B cell (primary cell): ENCODE results near the gene PHACTR3. TPM values are rescaled to one million over a fixed set of nuclear protein-coding genes. Genes with fewer than 3 reads are reported as not detected.

Experiments
- ATAC-seq: fragments of 200-7000 bp; cut with Tn5 transposase; one replicate; pipeline ENCODE4 v1.10.0; 2021; ENCODE audit warnings: low read depth, mild to moderate bottlenecking, moderate number of reproducible peaks, moderate library complexity
- CTCF ChIA-PET: fragments of 350-600 bp; sonication (Branson Sonifier 250); formaldehyde crosslinking; loops from one replicate; lab custom pipeline; 2021; ENCODE audit warnings: antibody characterized with exemption, inconsistent platforms; lab: Charles Lee
- POLR2A ChIA-PET: fragments of 350-600 bp; sonication (Branson Sonifier 250); formaldehyde crosslinking; loops from one replicate; lab custom pipeline; 2021; ENCODE audit warnings: antibody characterized with exemption; lab: Charles Lee
- DNase-seq: peaks from one replicate; pipeline ENCODE4 v3.0.0; 2013
- H2AFZ ChIP-seq: 2 replicates; pipeline ENCODE4 v1.6.1; 2012; ENCODE audit warnings: mild to moderate bottlenecking, low read depth, low read length; ENCODE audit not compliant: insufficient read depth, poor library complexity, severe bottlenecking
- H3K27ac ChIP-seq, 2 donors: 1 replicate in 1 of 2; 2 replicates in 1 of 2; pipeline ENCODE4 v1.5.1; 2012 to 2013; ENCODE audit warnings: low read length in 2 of 2, mild to moderate bottlenecking in 2 of 2, moderate library complexity in 1 of 2
- H3K27me3 ChIP-seq, 4 experiments: fragments of 200-600 bp in 1 of 4; sonication (generic) in 1 of 4; replicated peaks in 1 of 4; 1 replicate in 2 of 4; 2 replicates in 2 of 4; pipeline versions ENCODE4 v1.6.1 to v1.7.0; 2013 to 2016; ENCODE audit warnings: low read length in 3 of 4, mild to moderate bottlenecking in 2 of 4, mixed read lengths in 1 of 4, moderate library complexity in 1 of 4; ENCODE audit not compliant: insufficient read depth in 4 of 4, control insufficient read depth in 3 of 4; ENCODE audit errors: control extremely low read depth in 1 of 4
- H3K36me3 ChIP-seq, 2 experiments: replicated peaks in 1 of 2; 1 replicate in 1 of 2; 2 replicates in 1 of 2; pipeline versions ENCODE4 v1.6.1 to v1.7.1; 2013; ENCODE audit warnings: low read length in 1 of 2; ENCODE audit not compliant: insufficient read depth in 2 of 2, control insufficient read depth in 1 of 2; ENCODE audit errors: control extremely low read depth in 1 of 2, extremely low read depth in 1 of 2
- H3K4me1 ChIP-seq, 2 donors: fragments of 200-600 bp in 1 of 2; sonication (generic) in 1 of 2; 1 replicate in 1 of 2; 2 replicates in 1 of 2; pipeline versions ENCODE4 v1.5.1 to v1.6.1; 2013 to 2017; ENCODE audit warnings: low read length in 2 of 2; ENCODE audit not compliant: control insufficient read depth in 2 of 2, insufficient read depth in 2 of 2
- H3K4me2 ChIP-seq: replicated peaks from 2 replicates; pipeline ENCODE3; 2012; ENCODE audit warnings: mild to moderate bottlenecking, low read depth, low read length; ENCODE audit not compliant: poor library complexity, severe bottlenecking
- H3K4me3 ChIP-seq, 5 experiments: fragments of 200-600 bp in 1 of 5; sonication (generic) in 1 of 5; 1 replicate in 3 of 5; 2 replicates in 2 of 5; pipeline versions ENCODE4 v1.5.1 to v1.7.0; 2011 to 2016; ENCODE audit warnings: low read length in 4 of 5, mild to moderate bottlenecking in 4 of 5, low read depth in 2 of 5, control low read depth in 1 of 5, moderate library complexity in 1 of 5; ENCODE audit not compliant: insufficient read depth in 1 of 5; ENCODE audit errors: control extremely low read depth in 1 of 5, extremely low read depth in 1 of 5
- H3K79me2 ChIP-seq: fragments of 200-600 bp; sonication (generic); one replicate; pipeline ENCODE4 v1.6.0; 2016; ENCODE audit warnings: low read length; ENCODE audit not compliant: control insufficient read depth, insufficient read depth
- H3K9ac ChIP-seq: fragments of 200-600 bp; sonication (generic); 2 replicates; pipeline ENCODE4 v1.6.1; 2017; ENCODE audit warnings: mild to moderate bottlenecking, low read length, moderate library complexity
- H3K9me3 ChIP-seq, 3 donors: one replicate each; pipeline versions ENCODE4 v1.6.1 to v1.7.1; 2013; ENCODE audit warnings: low read length in 2 of 3; ENCODE audit not compliant: control insufficient read depth in 2 of 3, insufficient read depth in 1 of 3; ENCODE audit errors: control extremely low read depth in 1 of 3
- H4K20me1 ChIP-seq: 2 replicates; pipeline ENCODE4 v1.6.0; 2012; ENCODE audit warnings: mild to moderate bottlenecking, low read length; ENCODE audit not compliant: insufficient read depth, control insufficient read depth, poor library complexity, severe bottlenecking
- H3K27ac Mint-ChIP-seq: one replicate; pipeline ENCODE4 v1.8.0; 2021; ENCODE audit warnings: mixed read lengths
- H3K27me3 Mint-ChIP-seq: one replicate; pipeline ENCODE4 v1.8.0; 2021; ENCODE audit warnings: mixed read lengths
- H3K4me1 Mint-ChIP-seq: one replicate; pipeline ENCODE4 v1.8.0; 2021; ENCODE audit warnings: mixed read lengths
- H3K4me3 Mint-ChIP-seq: one replicate; pipeline ENCODE4 v1.8.0; 2021; ENCODE audit warnings: mixed read lengths
- H3K9me3 Mint-ChIP-seq: one replicate; pipeline ENCODE4 v1.8.0; 2022; ENCODE audit warnings: mixed read lengths; ENCODE audit not compliant: insufficient read depth
- EZH2 ChIP-seq: IDR thresholded peaks from 2 replicates; pipeline ENCODE4 v1.6.1; 2012; ENCODE audit warnings: borderline replicate concordance, low read depth, mild to moderate bottlenecking, moderate library complexity, low read length; ENCODE audit not compliant: insufficient read depth, poor library complexity, severe bottlenecking
- WGBS: methylation state at CpG from one replicate; pipeline ENCODE4 v1.1.5; 2013; ENCODE audit warnings: missing lambda C conversion rate; ENCODE audit not compliant: insufficient coverage; 5-methylcytosine and 5-hydroxymethylcytosine counted together
- intact Hi-C: fragments of 100-400 bp; cut with micrococcal nuclease; formaldehyde crosslinking; loops from one replicate; pipeline ENCODE4 v1.10.0; 2022
- polyA plus RNA-seq: library from polyadenylated mRNA; depleted of rRNA; stranded (reverse); fragments of >200 nt; gene quantifications from 2 replicates; pipeline ENCODE4 v1.2.3, GENCODE V29; 2012
- total RNA-seq, 2 donors: library from RNA; stranded (reverse); fragments of 120-200 nt in 1 of 2; gene quantifications; 1 replicate in 1 of 2; 2 replicates in 1 of 2; pipeline versions ENCODE4 v1.2.3 to v1.2.4, GENCODE V29; 2013 to 2022
- TF ChIP-seq, protein P1 (sequence below): fragments of 200-600 bp; IDR thresholded peaks from one replicate; pipeline ENCODE4 v1.8.0; 2022; ENCODE audit warnings: antibody characterized with exemption, mild to moderate bottlenecking

PHACTR3 gene
- total and polyA plus RNA-seq, 2 donors (not counting 1 experiment from before 2014, with no cell fraction given): not detected

DNA sequence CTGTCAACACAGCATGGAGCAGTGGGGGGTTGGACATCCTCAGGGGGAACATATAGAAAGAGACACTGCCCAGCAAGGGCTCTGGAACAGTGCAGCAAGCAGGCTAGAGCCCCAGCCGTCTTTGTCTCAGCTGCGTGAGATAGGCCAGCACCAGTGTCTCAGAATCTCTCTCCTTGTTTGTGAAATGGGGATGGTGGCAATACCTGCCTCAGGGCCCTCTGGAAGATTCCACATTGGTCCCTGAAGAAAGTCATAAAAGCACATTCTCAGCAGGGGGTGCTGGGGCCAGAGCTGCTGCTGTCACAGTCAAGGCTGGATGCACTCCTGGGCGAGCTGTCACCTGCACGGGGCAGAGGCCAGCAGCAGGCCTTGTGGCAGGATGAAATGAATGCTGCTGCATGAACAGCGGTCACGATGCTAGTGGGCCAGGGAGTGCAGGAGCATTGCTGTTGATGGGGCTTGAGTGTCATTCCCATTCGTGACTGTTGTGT, 207.4 kb downstream of the PHACTR3 start:
- Histone ChIP-seq H3K4me2 (no peak overlapping the region), H4K20me1 (no peaks in the 10 kb centered on the region), H2AFZ (no peak overlapping the region), H3K9me3 (no peaks in the 10 kb centered on the region), H3K4me1 (no peaks in the 10 kb centered on the region), H3K27me3 (no peaks in the 10 kb centered on the region), H3K4me3 (no peak overlapping the region), H3K79me2 (no peaks in the 10 kb centered on the region), H3K36me3 (no peaks in the 10 kb centered on the region), H3K27ac (no peak overlapping the region), H3K9ac (no peak overlapping the region)
- ATAC-seq (no peak), DNase-seq (no peak)
- Mint-ChIP-seq H3K4me1 (no peaks in the 10 kb centered on the region), H3K9me3 (no peaks in the 10 kb centered on the region), H3K27ac (no peak overlapping the region), H3K4me3 (no peak overlapping the region), H3K27me3 (no peaks in the 10 kb centered on the region)
- WGBS: 95% methylated on average over 7 of the region's 7 CpGs
- POLR2A ChIA-PET: no interaction called here
- CTCF ChIA-PET: no interaction called here
- intact Hi-C loops: no loop called here
- TF ChIP-seq, protein P1, sequence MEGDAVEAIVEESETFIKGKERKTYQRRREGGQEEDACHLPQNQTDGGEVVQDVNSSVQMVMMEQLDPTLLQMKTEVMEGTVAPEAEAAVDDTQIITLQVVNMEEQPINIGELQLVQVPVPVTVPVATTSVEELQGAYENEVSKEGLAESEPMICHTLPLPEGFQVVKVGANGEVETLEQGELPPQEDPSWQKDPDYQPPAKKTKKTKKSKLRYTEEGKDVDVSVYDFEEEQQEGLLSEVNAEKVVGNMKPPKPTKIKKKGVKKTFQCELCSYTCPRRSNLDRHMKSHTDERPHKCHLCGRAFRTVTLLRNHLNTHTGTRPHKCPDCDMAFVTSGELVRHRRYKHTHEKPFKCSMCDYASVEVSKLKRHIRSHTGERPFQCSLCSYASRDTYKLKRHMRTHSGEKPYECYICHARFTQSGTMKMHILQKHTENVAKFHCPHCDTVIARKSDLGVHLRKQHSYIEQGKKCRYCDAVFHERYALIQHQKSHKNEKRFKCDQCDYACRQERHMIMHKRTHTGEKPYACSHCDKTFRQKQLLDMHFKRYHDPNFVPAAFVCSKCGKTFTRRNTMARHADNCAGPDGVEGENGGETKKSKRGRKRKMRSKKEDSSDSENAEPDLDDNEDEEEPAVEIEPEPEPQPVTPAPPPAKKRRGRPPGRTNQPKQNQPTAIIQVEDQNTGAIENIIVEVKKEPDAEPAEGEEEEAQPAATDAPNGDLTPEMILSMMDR: no peak
- no peak for TF ChIP-seq EZH2

DNA sequence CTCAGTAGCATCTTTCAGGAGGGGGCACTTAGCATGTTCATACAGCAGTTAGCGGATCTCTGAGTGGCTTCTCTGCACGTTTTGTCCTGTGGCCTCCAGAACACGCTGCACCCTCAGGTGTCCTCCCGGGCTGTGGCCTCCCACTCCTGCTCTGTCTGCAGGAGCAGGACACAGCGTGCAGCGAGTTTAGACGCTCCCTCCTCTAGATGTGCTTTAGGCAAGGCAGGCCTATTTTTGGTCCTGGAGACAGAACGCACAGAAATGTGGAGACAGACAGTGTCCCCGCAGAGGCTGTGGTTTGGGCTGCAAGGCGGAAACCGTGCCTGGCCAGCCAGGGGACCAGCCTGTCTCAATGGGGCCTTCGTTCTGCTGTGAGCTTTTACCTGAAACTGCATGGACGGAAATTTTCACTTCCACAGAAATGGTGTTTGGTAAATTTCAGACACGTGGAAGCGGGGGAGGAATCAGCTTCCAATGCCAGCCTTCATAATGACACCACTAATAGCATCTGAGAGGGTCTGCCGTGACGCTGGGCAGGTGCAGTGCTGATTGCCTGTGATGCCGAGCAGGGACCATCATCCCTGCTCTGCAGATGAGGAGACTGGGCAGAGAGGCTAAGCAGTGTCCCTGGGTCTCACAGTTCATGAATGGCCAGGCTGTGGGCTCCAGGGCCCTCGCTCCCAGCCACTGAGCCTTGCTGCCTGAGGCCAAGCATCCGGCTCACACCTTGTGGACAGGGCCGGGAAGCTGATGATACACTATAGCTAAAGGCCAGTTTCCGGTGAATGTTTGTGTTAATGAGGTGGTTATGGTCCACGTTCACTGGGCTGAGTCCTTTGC, 208.2 kb downstream of the PHACTR3 start:
- 91% methylated on average over 20 of the region's 23 CpGs for WGBS
- Histone ChIP-seq H3K27me3 (no peaks in the 10 kb centered on the region), H3K79me2 (no peaks in the 10 kb centered on the region), H3K4me1 (no peaks in the 10 kb centered on the region), H3K9me3 (no peaks in the 10 kb centered on the region), H3K27ac (no peak overlapping the region), H3K36me3 (no peaks in the 10 kb centered on the region), H3K9ac (no peak overlapping the region), H3K4me2 (no peak overlapping the region), H4K20me1 (no peaks in the 10 kb centered on the region), H2AFZ (no peak overlapping the region), H3K4me3 (no peak overlapping the region)
- Mint-ChIP-seq H3K4me3 (no peak overlapping the region), H3K27me3 (no peaks in the 10 kb centered on the region), H3K4me1 (no peaks in the 10 kb centered on the region), H3K9me3 (no peaks in the 10 kb centered on the region), H3K27ac (no peak overlapping the region)
- TF ChIP-seq, protein P1: no peak
- TF ChIP-seq EZH2: no peak
- DNase-seq (no peak), ATAC-seq (no peak)
- intact Hi-C loops: no loop called here
- POLR2A ChIA-PET: no interaction called here
- CTCF ChIA-PET: no interaction called here
